ENCODE measurements around the gene ZNF333.

GRCh38 chr19:14670408-14670807, 19.4 kb upstream of the ZNF333 start:
- TF ChIP-seq CTCF (conservative IDR thresholded peaks at IDR 0.05; ENCODE audit: low read depth, low read length) (no peak), EZH2 (IDR thresholded peaks at IDR 0.05; ENCODE audit: borderline replicate concordance, low read depth, low read length, poor library complexity, severe bottlenecking) (no peak)
